HL-60/S4 treated with retinoic acid at 250 ng/mL for 4 days and 3 days (cell line): ENCODE measurements around the gene OVOL2.

Experiments
- in situ Hi-C: fragments of 300-500 bp; cut with MboI; formaldehyde crosslinking; loops from 2 replicates; pipeline ENCODE4 v1.7.0; 2022; ENCODE audit warnings: low sequenced_read_pairs

The OVOL2 gene

DNA sequence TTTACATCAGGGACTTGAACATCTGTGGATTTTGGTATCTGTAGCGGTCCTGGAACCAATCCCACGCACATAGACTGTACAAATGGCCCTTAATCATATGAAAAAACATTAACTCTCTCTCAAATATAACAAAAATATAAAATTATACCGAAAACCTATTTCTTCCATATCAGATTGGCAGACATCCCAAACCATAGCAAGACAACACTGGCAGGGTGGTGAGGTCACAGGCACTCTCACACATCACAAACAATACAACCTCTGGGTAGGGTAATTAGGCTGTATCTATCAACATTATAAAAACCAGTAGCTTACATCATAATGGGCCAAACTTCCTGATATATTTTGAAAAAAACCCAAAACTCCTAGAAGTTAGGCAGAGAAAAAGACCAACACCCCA, 40.9 kb downstream of the OVOL2 start:
- in situ Hi-C loops = no loop called here

DNA sequence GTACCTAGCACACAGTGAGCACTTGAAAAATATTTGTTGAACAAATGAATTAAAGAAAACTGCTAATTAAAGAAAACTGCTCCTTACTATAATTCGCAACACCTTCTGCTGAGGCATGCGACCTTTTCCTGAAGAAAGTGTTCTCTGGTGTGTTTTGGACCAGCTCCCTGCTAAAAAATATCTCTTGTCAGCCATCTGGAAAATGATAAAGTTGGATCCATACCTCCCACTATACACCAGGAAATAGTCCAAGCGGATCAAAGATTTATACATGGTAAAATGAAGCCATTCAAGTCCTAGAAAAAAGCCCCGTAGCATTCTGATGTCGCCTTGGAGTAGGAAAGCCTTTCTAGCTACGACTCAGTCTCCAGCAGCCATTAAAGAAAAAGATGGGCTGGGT, 43.3 kb downstream of the OVOL2 start:
- in situ Hi-C loops = no loop called here

DNA sequence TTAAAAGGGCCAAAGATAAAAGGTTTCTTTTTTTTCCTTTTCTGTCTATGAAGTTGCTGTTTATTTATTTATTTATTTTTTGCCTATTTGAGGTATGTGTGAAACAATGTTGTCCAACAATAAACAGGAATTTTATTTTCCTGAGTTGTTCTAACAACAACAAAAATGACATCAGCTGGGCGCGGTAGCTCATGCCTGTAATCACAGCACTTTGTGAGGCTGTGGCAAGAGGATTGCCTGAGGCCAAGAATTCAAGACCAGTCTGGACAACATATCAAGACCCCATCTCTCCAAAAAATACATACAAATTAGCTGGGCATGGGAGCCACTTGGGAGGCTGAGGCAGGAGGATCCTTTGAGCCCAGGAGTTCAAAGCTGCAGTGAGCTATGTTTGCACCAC, 44.8 kb downstream of the OVOL2 start:
- in situ Hi-C loops = no loop called here

DNA sequence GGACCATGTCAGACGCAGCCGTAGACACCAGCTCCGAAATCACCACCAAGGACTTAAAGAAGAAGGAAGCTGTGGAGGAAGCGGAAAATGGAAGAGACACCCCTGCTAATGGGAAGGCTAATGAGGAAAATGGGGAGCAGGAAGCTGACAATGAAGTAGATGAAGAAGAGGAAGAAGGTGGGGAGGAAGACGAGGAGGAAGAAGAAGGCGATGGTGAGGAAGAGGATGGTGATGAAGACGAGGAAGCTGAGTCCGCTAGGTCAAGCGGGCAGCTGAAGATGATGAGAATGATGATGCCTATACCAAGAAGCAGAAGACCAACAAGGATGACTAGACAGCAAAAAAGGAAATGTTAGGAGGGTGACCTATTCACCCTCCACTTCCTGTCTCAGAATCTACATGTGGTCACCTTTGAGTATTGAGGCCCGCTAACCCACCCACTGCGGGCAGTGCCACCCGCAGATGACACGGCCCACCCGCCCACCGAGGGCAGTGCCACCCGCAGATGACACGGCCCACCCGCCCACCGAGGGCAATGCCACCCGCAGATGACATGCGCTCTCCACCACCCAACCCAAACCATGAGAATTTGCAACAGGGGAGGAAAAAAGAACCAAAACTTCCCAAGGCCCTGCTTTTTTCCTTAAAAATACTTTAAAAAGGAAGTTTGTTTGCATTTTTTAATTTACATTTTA, 45.6 kb downstream of the OVOL2 start:
- in situ Hi-C loops = no loop called here

DNA sequence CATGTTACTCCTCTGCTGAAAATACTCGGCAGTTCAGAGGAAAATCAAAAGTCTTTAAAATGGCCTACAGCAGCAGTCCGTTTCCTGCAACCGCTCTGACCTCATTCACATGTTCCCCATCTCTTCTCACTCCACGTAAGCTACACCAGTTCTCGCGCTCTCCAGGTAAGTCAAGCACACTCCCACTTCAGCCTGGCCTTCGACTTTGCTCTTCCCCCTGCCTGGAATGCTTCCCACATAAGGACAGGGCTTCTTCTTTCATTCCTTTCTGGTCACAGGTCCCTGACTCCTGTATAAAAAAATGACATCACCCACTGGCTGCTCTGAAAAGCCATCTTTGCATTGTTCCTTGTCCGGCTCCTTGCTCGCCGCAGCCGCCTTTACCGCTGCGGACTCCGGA, 46.2 kb downstream of the OVOL2 start:
- in situ Hi-C loops = no loop called here

DNA sequence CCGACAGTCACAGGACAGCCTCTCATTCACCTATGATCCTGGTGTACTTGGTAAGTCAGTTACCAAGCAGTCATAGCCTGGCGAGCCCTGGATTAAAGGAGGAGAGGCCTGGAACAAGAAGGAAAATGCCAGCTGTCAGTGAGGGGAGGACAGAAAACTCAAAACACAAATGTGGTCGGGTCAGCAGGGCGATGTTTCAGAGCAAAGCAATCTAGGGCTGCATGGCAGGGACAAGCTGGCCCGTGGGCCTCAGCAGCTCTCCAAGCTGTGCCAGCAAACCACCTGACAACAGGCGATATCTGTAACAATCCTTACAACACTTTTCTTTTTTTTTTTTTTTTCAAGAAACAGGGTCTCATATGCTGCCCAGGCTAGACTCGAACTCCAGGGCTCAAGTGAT, 48.6 kb downstream of the OVOL2 start:
- in situ Hi-C loops = no loop called here

DNA sequence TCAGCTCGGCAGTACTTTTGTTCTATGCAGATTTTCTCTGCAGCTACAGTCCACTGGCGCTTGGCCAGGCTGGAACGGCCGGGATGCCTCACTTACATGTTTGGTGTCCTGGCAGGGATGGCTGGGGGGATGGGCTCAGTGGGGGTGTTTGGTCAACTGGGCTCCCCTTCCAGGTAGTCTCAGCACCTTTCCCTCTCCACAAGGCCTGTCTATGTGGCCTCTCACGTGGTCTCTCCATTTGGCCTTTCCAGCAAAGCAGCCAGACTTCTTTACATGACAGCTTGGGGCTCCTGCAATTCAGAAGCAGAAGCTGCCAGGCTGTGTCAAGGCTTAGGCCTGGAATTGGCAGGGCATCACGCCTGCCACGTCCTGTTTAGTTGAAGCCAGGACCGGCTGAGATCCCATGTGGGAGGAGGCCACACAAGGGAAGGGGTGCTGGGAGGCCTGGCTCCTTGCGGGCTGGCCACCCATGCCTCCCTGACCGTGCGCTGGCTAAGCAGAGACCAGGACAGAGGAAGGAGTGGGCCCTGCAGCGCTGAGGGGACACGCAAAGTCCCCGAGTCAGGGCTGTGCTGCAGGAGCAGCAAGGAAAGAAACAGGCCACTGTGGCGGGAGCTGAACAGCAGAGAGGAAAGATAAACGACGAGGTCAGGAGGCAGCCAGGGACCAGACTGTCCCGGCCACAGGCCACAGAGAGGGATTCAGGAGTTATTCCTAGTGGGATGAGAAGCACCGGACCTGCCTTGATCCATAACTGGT, 50.0 kb downstream of the OVOL2 start:
- in situ Hi-C loops = no loop called here

DNA sequence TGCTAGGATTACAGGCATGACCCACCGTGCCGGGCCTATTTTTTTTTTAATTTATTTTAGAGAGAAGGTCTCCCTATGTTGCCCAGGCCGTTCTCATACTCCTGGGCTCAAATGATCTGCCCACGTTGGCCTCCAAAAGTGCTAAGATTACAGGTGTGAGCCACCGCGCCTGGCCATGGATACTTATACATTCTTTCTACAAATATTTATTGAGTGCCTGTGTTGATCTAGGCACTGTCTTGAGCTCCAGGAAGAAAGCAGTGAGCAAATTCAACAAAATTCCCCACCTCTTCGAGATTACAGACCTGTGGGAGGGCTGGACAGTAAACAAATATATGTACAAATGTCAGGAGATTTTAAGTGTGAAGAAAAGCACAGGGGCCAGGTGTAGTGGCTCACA, 51.0 kb downstream of the OVOL2 start:
- in situ Hi-C loops = no loop called here

DNA sequence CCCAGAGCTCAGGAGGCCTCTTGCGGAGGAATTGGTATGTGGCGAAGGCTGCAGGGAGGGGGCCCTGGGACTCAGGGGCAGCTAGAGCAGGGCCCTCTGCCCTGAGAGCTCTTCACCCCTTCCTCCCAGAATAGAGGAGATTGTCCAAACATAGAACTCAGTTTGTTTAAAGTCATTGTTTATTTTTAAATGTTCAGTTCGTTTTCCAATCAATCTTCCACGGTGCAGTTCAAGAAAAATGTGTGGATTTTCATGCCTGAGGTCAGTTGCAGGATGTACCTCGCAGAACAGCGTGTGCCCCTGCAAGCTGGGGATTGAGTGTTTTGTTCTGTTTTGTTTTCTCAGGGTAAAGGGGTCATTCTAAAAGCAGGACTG, 51.7 kb downstream of the OVOL2 start:
- in situ Hi-C loops = no loop called here

DNA sequence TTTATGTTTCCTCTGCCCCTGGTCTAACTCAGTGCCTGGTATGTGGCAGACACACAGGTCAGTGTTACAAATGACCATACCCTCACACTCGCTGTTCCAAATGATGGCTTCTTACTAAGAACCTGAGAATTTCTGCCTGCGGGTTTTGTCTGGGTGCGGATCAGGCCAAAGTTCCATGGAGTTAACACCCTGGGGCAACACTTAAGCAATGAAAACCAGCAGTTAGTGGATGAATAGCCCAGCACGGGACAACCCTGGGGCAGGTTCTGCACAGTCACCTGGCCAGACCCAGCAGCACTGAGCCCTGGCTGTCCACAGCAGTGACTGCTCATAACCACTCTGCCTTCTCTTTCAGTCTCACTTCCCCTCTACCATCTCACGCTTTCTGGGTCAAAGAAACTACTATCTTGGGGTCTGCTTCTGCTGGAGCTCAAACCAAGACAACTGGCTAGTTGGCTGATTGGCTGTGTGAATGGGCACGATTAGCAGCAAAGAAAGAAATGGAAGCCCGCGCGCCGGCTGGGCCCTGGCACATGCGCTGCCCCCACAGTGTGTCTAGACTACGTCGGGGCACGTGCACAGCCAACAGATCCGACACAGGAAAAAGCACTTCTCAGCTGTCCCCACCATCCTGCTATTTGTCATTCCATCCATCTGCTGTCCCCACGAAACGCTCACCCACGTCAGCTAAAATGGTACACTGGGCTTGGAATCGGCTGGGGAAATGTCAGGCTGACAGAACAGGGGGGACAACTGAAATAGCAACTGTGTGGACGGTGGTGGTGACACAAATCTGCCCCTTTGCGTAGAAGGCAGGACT, 52.3 kb downstream of the OVOL2 start:
- in situ Hi-C loops = no loop called here

DNA sequence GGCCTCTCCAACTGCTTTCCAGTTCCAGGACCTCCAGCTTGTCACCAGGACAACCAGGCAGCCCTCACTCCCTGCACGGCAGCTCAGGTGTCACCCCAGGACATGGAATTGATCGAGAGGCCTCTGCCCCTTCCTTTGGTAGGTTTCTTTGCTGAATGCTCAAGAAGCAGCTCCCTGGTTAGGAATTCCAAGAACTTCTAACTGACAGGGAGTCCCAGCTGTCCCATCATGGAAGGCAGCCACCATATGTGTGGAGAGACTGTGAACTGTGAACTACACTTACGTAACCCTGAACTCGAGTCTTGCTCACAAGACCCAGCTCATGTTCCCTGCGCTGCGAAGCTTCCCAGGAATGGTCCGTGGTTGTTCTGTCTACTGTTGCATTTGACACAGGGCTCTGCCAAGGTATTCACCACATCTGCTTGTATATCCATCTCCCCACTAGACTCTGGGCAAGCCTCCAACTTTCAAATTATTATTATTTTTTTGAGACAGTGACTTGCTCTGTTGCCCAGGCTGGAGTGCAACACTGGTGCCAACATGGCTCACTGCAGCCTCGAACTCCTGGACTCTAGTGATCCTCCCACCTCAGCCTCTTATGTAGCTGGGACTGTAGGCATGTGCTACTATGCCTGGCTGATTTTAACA, 53.2 kb downstream of the OVOL2 start:
- in situ Hi-C loops = no loop called here

DNA sequence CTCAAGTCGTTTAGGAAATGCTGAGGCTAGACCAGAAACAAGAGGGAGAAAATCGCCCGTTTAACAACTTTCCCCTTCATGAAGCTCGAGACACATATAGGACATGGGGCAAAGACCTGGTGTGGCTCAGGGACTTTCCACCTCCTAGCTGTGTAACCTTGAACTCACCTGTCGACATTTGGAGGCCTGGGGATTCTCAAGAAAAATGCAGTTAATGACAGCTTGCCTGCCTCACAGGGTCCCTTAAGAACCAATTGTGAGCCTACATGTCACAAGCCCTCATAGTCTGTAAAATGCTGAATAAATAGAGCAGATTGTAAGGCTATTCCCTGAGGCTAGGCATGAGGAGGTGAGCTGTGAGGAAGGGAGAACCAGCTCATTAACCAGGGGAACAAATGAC, 53.8 kb downstream of the OVOL2 start:
- in situ Hi-C loops = no loop called here

DNA sequence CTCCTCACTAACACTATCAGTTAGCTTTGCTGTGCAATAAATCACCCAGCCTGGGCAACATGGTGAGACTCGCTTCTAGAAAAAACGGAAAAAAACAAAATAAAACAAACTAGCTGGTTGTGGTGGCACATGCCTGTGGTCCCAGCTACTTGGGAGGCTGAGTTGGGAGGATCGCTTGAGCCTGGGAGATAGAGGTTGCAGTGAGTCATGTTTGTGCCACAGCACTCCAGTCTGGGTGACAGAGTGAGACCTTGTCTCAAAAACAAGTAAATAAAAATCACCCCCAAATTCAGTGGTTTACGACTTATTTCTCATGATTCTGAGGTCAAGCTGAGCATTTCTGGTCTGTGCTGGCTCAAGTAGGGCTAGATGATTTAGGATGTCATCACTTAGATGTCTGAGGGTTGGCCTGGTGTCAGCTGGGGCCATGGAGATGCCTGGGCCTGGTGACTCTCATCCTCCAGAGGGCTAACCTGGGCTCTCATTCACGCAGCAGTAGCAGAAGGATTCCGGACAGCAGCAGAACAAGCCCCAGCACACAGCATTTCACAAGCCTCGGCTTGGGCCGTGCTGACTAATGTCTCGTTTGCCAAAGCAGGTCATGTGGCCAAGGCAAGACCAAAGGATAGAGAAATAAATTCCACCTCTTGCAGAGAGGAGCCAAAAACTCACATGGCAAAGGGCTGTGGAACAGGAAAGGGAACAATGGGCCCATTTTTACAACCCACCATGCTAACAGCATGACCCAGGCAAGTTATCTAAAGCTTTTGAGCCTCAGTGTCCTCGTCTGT, 56.4 kb downstream of the OVOL2 start:
- in situ Hi-C loops = no loop called here

DNA sequence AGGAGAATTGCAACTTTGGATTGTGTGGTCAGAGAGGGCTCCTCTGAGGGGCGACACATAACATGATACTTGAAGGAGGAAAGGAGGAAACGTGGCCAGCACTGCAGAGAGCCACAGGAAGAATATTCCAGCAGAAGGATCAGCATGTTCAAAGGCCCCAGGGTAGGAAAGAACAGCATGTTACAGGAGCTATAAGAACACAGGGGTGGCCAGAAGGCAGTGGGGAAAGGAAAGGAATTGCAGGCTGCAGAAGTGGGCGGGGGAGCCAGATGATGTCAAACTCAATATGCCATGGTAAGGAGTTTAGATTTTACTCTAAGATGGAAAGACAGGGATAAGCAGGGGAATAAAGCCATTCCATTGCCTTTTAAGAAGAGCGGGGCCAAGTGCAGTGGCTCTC, 58.1 kb downstream of the OVOL2 start:
- in situ Hi-C loops = no loop called here

DNA sequence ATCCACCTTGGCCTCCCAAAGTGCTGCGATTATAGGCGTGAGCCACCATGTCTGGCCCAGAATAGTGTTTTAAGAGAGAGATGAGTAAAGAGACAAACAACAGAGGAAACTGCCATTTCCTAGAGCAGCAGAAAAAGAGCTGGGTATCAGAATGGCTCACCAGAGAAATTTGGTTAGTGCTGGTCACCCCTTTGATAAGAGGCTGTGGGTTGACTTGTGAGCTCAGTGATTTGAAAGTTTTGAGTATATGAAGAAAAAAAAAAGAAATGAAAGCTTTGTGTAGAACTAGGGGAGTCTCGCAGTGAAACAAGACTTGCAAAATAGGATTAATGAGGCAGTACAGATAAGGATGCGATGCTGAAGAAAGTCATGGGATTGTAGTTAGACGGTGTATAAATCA, 59.3 kb downstream of the OVOL2 start:
- in situ Hi-C loops = no loop called here

DNA sequence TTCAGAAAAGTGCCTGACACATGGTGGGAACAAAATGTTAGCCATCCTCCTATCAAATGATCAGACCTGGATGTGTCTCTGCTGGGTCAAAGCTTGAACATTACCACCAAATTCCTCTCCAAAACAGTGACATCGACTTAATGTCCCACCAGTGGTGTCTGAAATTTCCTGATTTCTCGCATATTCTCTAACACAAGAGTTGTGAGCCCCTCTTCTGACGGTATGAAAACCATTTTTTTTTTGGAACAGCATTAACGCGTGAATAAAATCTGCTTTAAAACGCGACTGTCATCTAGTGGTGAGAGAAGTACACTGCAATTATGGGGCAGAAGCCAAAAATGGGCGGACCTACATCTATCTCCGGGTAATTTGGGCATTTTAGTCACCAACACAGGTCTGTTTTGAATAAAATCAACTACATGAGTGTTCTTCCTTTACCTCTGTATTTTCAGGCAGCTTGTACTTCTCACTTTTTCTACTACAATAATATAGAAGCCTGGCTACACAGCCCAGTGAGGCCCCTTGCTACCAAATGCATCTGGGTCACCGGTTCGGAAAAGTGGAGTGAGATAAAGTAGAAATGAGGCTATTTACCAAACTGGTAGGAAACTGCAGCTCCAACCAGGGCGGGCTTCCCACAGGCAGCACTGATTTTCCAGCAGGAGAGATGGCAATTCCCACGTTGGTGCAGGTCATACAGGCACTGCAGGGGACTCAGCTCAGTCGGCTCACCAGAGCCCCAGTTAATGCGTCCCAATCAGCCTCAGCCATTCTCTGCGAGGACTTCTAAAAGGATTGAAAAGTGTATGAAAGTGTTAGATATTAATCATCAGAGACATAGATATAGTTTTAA, 61.5 kb downstream of the OVOL2 start:
- in situ Hi-C loops = no loop called here

DNA sequence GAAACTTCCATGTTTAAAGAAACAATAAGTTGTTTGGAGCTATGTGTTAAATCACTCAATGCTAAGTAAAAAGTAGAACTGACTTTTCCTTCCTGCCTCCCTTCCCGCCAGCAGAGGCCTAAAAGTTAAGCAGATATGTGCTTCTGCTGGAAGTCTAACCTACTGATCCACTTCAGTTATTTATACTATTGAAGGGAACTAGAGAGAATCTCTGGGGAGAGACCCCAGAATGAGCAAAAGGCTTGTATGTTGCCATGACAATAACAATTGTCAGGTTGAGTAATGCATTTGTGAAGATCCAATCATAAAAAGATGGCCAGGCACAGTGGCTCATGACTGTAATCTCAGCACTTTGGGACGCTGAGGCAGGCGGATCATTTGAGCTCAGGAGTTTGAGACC, 64.2 kb downstream of the OVOL2 start:
- in situ Hi-C loops = no loop called here

DNA sequence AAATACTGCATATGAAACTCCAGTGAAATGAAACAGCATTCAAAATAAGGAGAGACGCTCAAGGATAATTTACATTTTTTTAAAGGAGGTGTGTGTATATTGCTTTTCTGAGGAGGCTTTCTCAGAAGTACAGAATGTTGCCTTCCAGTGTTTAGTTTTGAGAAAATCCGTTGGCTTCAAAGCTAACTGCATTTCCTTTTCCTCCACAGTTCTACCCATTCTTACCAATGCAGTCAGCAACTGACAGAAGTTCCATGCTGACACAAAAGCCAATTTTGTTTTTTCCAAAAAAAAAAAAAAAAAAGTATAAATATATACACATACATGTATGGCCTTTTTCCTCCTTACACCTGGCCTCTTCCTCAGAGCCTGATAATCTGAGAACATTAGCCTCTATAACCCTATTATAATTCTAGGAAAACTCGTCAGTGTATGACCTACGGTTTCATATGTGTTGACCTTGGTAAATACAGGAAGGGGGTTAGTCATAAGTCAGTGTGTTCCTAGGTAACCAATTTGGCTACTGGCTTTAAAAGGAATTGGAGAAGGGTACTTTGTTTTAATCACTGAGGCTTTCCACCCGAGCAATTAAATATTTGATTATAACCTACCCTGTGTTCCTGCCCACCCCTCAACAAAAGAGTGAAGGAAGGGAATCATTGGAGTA, 64.7 kb downstream of the OVOL2 start:
- in situ Hi-C loops = no loop called here

DNA sequence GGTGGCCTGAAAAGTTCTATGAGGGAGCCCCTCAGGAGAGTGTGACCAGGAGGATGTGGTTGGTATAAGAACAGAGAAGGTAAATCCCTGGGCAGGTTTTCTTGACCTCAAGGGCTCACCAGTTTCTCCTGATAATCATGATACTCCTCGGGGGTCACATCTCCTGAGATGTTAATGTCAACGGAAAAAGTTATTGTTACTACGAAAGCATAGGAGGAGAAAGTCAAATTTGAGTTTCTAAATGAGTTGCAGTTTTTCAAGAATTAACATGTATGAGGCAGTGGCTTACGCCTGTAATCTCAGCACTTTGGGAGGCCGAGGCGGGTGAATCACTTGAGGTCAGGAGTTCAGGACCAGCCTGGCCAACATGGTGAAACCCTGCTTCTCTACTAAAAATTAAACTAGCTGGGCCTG, 65.5 kb downstream of the OVOL2 start:
- in situ Hi-C loops = no loop called here
